Measurements from ENCODE around the gene HTR7. TPM values are rescaled to one million over a fixed set of nuclear protein-coding genes. Genes with fewer than 3 reads are reported as not detected.
A peak's percentile ranks its signal among the peaks of the same experiment; 100 is the strongest.

The HTR7 gene
- total RNA-seq, 5 donors from 2014 or later (not counting 1 experiment from before 2014, with no cell fraction given): 0.07 TPM; not detected in 4

DNA sequence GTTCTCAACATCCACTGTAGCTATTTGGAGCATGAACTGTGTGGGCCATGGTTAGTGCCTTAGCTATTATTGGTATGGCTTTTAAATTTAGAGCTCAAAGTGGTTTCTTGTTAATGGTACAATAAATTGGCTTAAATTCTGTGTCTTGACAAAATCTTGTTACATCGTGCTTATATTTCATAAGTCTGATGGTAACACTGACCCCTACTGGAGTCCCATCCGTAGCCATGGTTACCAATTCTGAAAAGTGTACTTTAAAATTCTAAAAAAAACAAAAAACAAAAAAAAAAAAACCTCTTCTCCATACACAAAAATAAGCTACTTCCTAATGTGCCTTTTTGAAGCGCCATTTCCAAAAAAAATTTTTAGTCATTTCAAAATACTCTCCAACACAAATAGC is 7.6 kb upstream of the HTR7 start:
- Mint-ChIP-seq H3K4me1 (peaks cover 0 to 1% (median under 1%) of the 10 kb centered on the region in 3 donors), H3K4me3 (no peak overlapping the region), H3K27me3 (peaks cover 45 to 55% of the 10 kb centered on the region in 2 donors), H3K36me3 (no peaks in the 10 kb centered on the region), H3K9me3 (peaks cover 0 to 5% (median 0%) of the 10 kb centered on the region in 3 donors), H3K27ac (no peak overlapping the region)
- POLR2A ChIA-PET: interaction anchor here (0.6 to 0.7 kb wide), 4 partner anchors 397 to 1136 kb away, joined by 3 to 5 read pairs (median 4); no protein-coding TSS in a partner anchor
- no peaks in the 10 kb centered on the region for H3K36me3 ChIP-seq (ENCODE audit: control insufficient read depth in 2 of 2, extremely low read depth in 1 of 2, insufficient read depth in 1 of 2, low read length in 1 of 2)
- no peaks in the 10 kb centered on the region for H3K4me1 ChIP-seq (ENCODE audit: control insufficient read depth in 1 of 2, extremely low read depth in 1 of 2, insufficient read depth in 2 of 2, low read length in 2 of 2)
- CTCF ChIA-PET: interaction anchor here (0.6 to 1.6 kb wide), 11 partner anchors 10 to 1448 kb away, joined by 3 to 5 read pairs (median 4); no protein-coding TSS in a partner anchor
- peak in 1 of 35 experiments; percentile 32 for DNase-seq
- H3K9me3 ChIP-seq: peaks cover 3% of the 10 kb centered on the region
- WGBS (ENCODE audit: insufficient coverage): 50% methylated on average over 1 of the region's 3 CpGs
- peaks cover 5 to 11% of the 10 kb centered on the region in 2 experiments for H3K27me3 ChIP-seq (replicated peaks in 1 of 2; ENCODE audit: control insufficient read depth in 2 of 2, extremely low read depth in 1 of 2, insufficient read depth in 2 of 2, low read length in 1 of 2)
- H3K4me3 ChIP-seq (ENCODE audit: control insufficient read depth in 1 of 2, extremely low read depth in 1 of 2, low read length in 1 of 2): no peak overlapping the region
- H3K27ac ChIP-seq (ENCODE audit: low read length): no peak overlapping the region
- ATAC-seq (replicated peaks in 1 of 4): no peak

GRCh38 chr10:90862908-90863514 is 5.2 kb upstream of the HTR7 start:
- no peaks in the 10 kb centered on the region for H3K9me3 ChIP-seq
- no peak overlapping the region for H3K27ac ChIP-seq (ENCODE audit: low read length)
- Mint-ChIP-seq H3K9me3 (no peaks in the 10 kb centered on the region), H3K27me3 (peaks cover 28 to 48% of the 10 kb centered on the region in 2 donors), H3K36me3 (no peaks in the 10 kb centered on the region), H3K4me3 (no peak overlapping the region), H3K4me1 (peaks cover 4 to 6% (median 5%) of the 10 kb centered on the region in 3 donors), H3K27ac (no peak overlapping the region)
- peak in 1 of 35 experiments; percentile 41 for DNase-seq
- no peaks in the 10 kb centered on the region for H3K36me3 ChIP-seq (ENCODE audit: control insufficient read depth in 2 of 2, extremely low read depth in 1 of 2, insufficient read depth in 1 of 2, low read length in 1 of 2)
- H3K4me3 ChIP-seq (ENCODE audit: control insufficient read depth in 1 of 2, extremely low read depth in 1 of 2, low read length in 1 of 2): no peak overlapping the region
- 29% methylated on average over 1 of the region's 2 CpGs for WGBS (ENCODE audit: insufficient coverage)
- ChIA-PET POLR2A (no interaction called here), CTCF (interaction anchor here (0.6 to 1.1 kb wide), 7 partner anchors 9 to 1199 kb away, joined by 3 to 7 read pairs (median 3); partner anchors contain the start of gene RPP30 (in 2 of the 2))
- H3K27me3 ChIP-seq (replicated peaks in 1 of 2; ENCODE audit: control insufficient read depth in 2 of 2, extremely low read depth in 1 of 2, insufficient read depth in 2 of 2, low read length in 1 of 2): peaks cover 5 to 13% of the 10 kb centered on the region in 2 experiments
- peaks cover 0 to 5% of the 10 kb centered on the region in 2 experiments for H3K4me1 ChIP-seq (ENCODE audit: control insufficient read depth in 1 of 2, extremely low read depth in 1 of 2, insufficient read depth in 2 of 2, low read length in 2 of 2)
- ATAC-seq (replicated peaks in 1 of 4): no peak

- Histone ChIP-seq H3K9me3 (no peaks in the 10 kb centered on the region), H3K4me3 (ENCODE audit: control insufficient read depth in 1 of 2, extremely low read depth in 1 of 2, low read length in 1 of 2) (no peak overlapping the region), H3K27me3 (replicated peaks in 1 of 2; ENCODE audit: control insufficient read depth in 2 of 2, extremely low read depth in 1 of 2, insufficient read depth in 2 of 2, low read length in 1 of 2) (peaks cover 5 to 21% of the 10 kb centered on the region in 2 experiments), H3K27ac (ENCODE audit: low read length) (no peak overlapping the region), H3K4me1 (ENCODE audit: control insufficient read depth in 1 of 2, extremely low read depth in 1 of 2, insufficient read depth in 2 of 2, low read length in 2 of 2) (peaks cover 6 to 14% of the 10 kb centered on the region in 2 experiments), H3K36me3 (ENCODE audit: control insufficient read depth in 2 of 2, extremely low read depth in 1 of 2, insufficient read depth in 1 of 2, low read length in 1 of 2) (no peaks in the 10 kb centered on the region)
- Mint-ChIP-seq H3K27me3 (peaks cover 29 to 45% of the 10 kb centered on the region in 2 donors), H3K9me3 (no peaks in the 10 kb centered on the region), H3K4me1 (peaks cover 11 to 13% (median 11%) of the 10 kb centered on the region in 3 donors), H3K27ac (no peak overlapping the region), H3K4me3 (no peak overlapping the region), H3K36me3 (no peaks in the 10 kb centered on the region)
- CTCF ChIA-PET: interaction anchor here (0.5 to 2.2 kb wide), 4 partner anchors 11 to 1686 kb away, joined by 3 to 4 read pairs (median 4); partner anchors contain the start of gene RPP30 (in 1 of the 2)
- no peak for ATAC-seq (replicated peaks in 1 of 4)
- DNase-seq: no peak
- POLR2A ChIA-PET: no interaction called here
- WGBS (ENCODE audit: insufficient coverage): no CpG with 5 or more reads among the region's 1 CpG
Measured at GRCh38 chr10:90860790-90861189, 3.0 kb upstream of the HTR7 start.

- no peak overlapping the region for H3K4me3 ChIP-seq (ENCODE audit: control insufficient read depth in 1 of 2, extremely low read depth in 1 of 2, low read length in 1 of 2)
- ATAC-seq (replicated peaks in 1 of 4) (no peak), DNase-seq (no peak)
- peaks cover 10 to 21% of the 10 kb centered on the region in 2 experiments for H3K27me3 ChIP-seq (replicated peaks in 1 of 2; ENCODE audit: control insufficient read depth in 2 of 2, extremely low read depth in 1 of 2, insufficient read depth in 2 of 2, low read length in 1 of 2)
- H3K36me3 ChIP-seq (ENCODE audit: control insufficient read depth in 2 of 2, extremely low read depth in 1 of 2, insufficient read depth in 1 of 2, low read length in 1 of 2): no peaks in the 10 kb centered on the region
- Mint-ChIP-seq H3K36me3 (no peaks in the 10 kb centered on the region), H3K4me3 (no peak overlapping the region), H3K27ac (no peak overlapping the region), H3K27me3 (peaks cover 42 to 50% of the 10 kb centered on the region in 2 donors), H3K9me3 (no peaks in the 10 kb centered on the region), H3K4me1 (peaks cover 11 to 13% (median 11%) of the 10 kb centered on the region in 3 donors)
- H3K4me1 ChIP-seq (ENCODE audit: control insufficient read depth in 1 of 2, extremely low read depth in 1 of 2, insufficient read depth in 2 of 2, low read length in 2 of 2): peaks cover 6 to 14% of the 10 kb centered on the region in 2 experiments
- H3K27ac ChIP-seq (ENCODE audit: low read length): no peak overlapping the region
- no CpG with 5 or more reads among the region's 5 CpGs for WGBS (ENCODE audit: insufficient coverage)
- ChIA-PET CTCF (interaction anchor here in 1 of 2 donors (1.1 to 2.2 kb wide), 2 partner anchors 12 to 51 kb away, joined by 4 read pairs; partner anchors contain the start of gene RPP30), POLR2A (no interaction called here)
- H3K9me3 ChIP-seq: no peaks in the 10 kb centered on the region
Measured at GRCh38 chr10:90859321-90859751, 1.5 kb upstream of the HTR7 start.

- WGBS (ENCODE audit: insufficient coverage): no CpG with 5 or more reads among the region's 10 CpGs
- Mint-ChIP-seq H3K4me3 (peak overlapping the region; percentile 78 to 85 (median 85)), H3K27ac (no peak overlapping the region), H3K27me3 (peaks cover 44 to 53% of the 10 kb centered on the region in 2 donors), H3K36me3 (no peaks in the 10 kb centered on the region), H3K9me3 (no peaks in the 10 kb centered on the region), H3K4me1 (peaks cover 11 to 13% (median 11%) of the 10 kb centered on the region in 3 donors)
- no peaks in the 10 kb centered on the region for H3K9me3 ChIP-seq
- peak overlapping the region; percentile 38 to 74 for H3K4me3 ChIP-seq (ENCODE audit: control insufficient read depth in 1 of 2, extremely low read depth in 1 of 2, low read length in 1 of 2)
- DNase-seq (no peak), ATAC-seq (replicated peaks in 1 of 4) (no peak)
- ChIA-PET POLR2A (interaction anchor here in 1 of 2 donors (0.6 kb wide), 1 partner anchor 643 kb away, joined by 7 read pairs; no protein-coding TSS in a partner anchor), CTCF (interaction anchor here (0.6 to 1.1 kb wide), 3 partner anchors 13 to 1180 kb away, joined by 3 to 6 read pairs (median 4); partner anchors contain the start of gene RPP30 (in 1 of the 2))
- peaks cover 7 to 23% of the 10 kb centered on the region in 2 experiments for H3K27me3 ChIP-seq (replicated peaks in 1 of 2; ENCODE audit: control insufficient read depth in 2 of 2, extremely low read depth in 1 of 2, insufficient read depth in 2 of 2, low read length in 1 of 2)
- no peak overlapping the region for H3K27ac ChIP-seq (ENCODE audit: low read length)
- H3K36me3 ChIP-seq (ENCODE audit: control insufficient read depth in 2 of 2, extremely low read depth in 1 of 2, insufficient read depth in 1 of 2, low read length in 1 of 2): no peaks in the 10 kb centered on the region
- H3K4me1 ChIP-seq (ENCODE audit: control insufficient read depth in 1 of 2, extremely low read depth in 1 of 2, insufficient read depth in 2 of 2, low read length in 2 of 2): peaks cover 6 to 14% of the 10 kb centered on the region in 2 experiments
Measured at GRCh38 chr10:90858461-90858968, 676 bp upstream of the HTR7 start.

DNA sequence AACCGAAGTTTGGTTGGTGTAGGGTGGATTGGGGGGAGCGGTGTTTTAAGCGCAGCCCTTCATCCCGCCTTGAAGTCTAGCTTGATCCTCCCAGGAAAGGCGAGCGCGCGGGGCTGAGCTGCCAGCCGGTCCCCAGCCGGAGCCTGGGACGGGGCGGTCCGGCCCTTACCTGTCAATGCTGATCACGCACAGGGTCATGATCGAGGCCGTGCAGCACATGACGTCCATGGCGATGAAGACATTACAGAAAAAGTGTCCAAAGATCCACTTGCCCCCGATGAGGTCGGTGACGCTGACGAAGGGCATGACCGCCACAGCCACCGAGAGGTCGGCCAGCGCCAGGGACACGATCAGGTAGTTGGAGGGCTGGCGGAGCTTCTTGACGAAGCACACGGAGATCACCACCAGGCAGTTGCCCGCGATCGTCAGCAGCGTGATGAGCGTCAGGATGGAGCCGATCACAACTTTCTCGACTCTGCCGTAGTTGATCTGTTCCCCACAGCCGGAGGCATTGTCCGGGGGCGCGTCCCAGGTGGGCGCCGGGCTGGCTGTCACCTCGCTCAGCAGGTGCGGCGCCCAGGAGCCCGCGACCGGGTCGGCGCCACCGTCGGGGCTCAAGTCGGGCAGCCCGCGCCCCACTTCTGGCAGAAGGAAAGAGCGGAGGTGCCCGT is 740 bp downstream of the HTR7 start:
- ATAC-seq (replicated peaks in 1 of 4) (peak; percentile 21 to 37 (median 26)), DNase-seq (peak in 9 of 35 experiments; percentile 1 to 36 (median 5))
- Histone ChIP-seq H3K27ac (ENCODE audit: low read length) (no peak overlapping the region), H3K27me3 (replicated peaks in 1 of 2; ENCODE audit: control insufficient read depth in 2 of 2, extremely low read depth in 1 of 2, insufficient read depth in 2 of 2, low read length in 1 of 2) (peaks cover 7 to 28% of the 10 kb centered on the region in 2 experiments), H3K36me3 (ENCODE audit: control insufficient read depth in 2 of 2, extremely low read depth in 1 of 2, insufficient read depth in 1 of 2, low read length in 1 of 2) (no peaks in the 10 kb centered on the region), H3K4me1 (ENCODE audit: control insufficient read depth in 1 of 2, extremely low read depth in 1 of 2, insufficient read depth in 2 of 2, low read length in 2 of 2) (peaks cover 6 to 14% of the 10 kb centered on the region in 2 experiments), H3K4me3 (ENCODE audit: control insufficient read depth in 1 of 2, extremely low read depth in 1 of 2, low read length in 1 of 2) (peak overlapping the region; percentile 38 to 84), H3K9me3 (no peaks in the 10 kb centered on the region)
- Mint-ChIP-seq H3K4me1 (peaks cover 11 to 13% (median 11%) of the 10 kb centered on the region in 3 donors), H3K27ac (peak overlapping the region in 1 of 2 donors; percentile 52), H3K4me3 (peak overlapping the region; percentile 85 to 89 (median 86)), H3K9me3 (peaks cover 0 to 2% (median 0%) of the 10 kb centered on the region in 3 donors), H3K36me3 (no peaks in the 10 kb centered on the region), H3K27me3 (peaks cover 43 to 56% of the 10 kb centered on the region in 2 donors)
- ChIA-PET CTCF (interaction anchor here (0.5 to 1.4 kb wide), 4 partner anchors 15 to 150 kb away, joined by 3 to 6 read pairs (median 4); partner anchors contain the start of gene RPP30 (in 2 of the 2)), POLR2A (no interaction called here)
- WGBS (ENCODE audit: insufficient coverage): 10% methylated on average over 54 of the region's 59 CpGs

Measured in T-cell (primary cell).